WI38 (cell line): ENCODE measurements around the gene HS6ST3.
"Not testable (repeated sequence)": the region's sequence is repeated elsewhere in the genome, so short reads cannot be mapped to it uniquely, and the experiment has no call there.

Source experiments
- H3K4me3 ChIP-seq: 2 replicates; pipeline ENCODE4 v1.5.1; 2011; ENCODE audit warnings: low read depth, mild to moderate bottlenecking, control low read depth, low read length
- TF ChIP-seq, protein P1 (sequence below): IDR thresholded peaks from 2 replicates; pipeline ENCODE4 v1.5.1; 2012; ENCODE audit warnings: low read depth, mild to moderate bottlenecking, control low read depth, low read length

Gene HS6ST3

DNA sequence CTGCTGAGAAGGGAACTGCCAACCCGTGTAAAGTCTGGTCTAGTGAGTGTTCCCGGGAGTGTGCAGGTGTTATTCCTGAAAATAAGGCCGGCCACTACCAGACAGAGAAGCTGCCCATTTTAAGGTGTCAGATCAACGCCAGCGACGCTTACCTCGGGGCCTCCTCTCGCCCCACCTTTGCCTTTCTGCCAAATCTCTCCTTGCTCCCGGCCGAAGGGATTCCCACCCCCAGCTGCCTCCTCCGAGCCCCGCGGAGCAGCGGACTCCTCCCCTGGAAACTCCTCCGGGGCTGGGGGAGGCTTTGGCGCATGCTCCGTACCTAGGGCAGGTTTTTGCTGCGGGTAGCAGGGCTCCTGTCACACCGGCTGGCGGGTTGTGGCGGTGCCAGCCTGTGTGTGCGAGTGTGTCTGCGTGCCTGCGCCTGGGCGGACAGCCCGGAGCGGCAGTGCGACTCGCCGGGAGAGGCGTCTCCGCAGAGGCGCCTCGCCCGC lies at the start of gene HS6ST3:
Gene HS6ST3, plus strand, starts transcription at position 359 of the 491 bp plus-strand sequence.
- TF ChIP-seq, protein P1, sequence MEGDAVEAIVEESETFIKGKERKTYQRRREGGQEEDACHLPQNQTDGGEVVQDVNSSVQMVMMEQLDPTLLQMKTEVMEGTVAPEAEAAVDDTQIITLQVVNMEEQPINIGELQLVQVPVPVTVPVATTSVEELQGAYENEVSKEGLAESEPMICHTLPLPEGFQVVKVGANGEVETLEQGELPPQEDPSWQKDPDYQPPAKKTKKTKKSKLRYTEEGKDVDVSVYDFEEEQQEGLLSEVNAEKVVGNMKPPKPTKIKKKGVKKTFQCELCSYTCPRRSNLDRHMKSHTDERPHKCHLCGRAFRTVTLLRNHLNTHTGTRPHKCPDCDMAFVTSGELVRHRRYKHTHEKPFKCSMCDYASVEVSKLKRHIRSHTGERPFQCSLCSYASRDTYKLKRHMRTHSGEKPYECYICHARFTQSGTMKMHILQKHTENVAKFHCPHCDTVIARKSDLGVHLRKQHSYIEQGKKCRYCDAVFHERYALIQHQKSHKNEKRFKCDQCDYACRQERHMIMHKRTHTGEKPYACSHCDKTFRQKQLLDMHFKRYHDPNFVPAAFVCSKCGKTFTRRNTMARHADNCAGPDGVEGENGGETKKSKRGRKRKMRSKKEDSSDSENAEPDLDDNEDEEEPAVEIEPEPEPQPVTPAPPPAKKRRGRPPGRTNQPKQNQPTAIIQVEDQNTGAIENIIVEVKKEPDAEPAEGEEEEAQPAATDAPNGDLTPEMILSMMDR: no peak
- peak within 1 kb of the TSS; percentile 48 for H3K4me3 ChIP-seq

DNA sequence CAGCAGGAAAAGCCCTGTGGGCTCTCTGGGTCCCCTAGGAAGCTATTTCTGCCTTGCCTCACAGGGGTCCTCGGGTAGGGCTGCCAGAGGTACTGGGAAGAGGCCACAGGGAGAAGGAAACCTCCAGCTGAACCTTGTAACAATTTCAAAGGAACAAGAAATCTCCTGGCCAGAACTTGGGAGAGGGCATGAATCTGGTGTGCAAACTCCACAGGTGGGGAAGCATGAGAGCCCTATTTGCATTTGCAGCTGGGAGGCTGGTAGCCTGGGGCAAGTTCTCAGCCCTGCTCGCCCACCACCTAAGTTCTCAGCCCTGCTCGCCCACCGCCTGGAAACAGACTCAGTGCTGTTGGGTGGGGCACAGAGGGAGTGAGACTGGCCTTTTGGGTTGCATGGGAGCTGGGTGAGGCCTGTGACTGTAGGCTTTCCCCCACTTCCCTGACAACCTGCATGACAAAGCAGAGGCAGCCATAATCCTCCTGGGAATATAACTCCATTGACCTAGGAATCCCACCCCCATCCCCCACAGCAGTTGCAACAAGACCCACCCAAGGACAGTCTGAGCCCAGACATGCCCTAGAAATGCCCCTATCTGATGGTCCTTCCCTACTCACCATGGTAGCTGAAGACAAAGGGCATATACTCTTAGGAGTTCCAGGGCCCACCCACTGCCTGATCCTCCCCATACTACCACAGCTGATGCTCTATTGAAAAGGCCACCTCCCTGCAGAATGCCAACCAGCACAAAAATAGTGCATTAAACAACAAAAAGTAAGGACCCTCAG lies 48.4 kb upstream of the HS6ST3 start:
- TF ChIP-seq, protein P1: no peak
- H3K4me3 ChIP-seq: no peak overlapping the region

DNA sequence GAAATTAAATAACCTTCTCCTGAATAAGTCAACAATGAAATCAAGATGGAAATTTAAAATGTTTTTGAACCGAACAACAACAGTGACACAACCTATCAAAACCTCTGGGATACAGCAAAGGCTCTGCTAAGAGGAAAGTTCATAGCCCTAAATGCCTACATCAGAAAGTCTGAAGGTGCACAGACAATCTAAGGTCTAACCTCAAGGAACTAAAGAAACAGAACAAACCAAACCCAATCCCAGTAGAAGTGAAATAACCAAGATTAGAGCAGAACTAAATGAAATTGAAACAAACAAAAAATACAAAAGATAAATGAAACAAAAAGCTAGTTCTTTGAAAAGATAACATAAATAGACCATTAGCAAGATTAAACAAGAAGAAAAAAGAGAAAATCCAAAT lies 45.7 kb upstream of the HS6ST3 start:
- no peak overlapping the region for H3K4me3 ChIP-seq
- TF ChIP-seq, protein P1: no peak

DNA sequence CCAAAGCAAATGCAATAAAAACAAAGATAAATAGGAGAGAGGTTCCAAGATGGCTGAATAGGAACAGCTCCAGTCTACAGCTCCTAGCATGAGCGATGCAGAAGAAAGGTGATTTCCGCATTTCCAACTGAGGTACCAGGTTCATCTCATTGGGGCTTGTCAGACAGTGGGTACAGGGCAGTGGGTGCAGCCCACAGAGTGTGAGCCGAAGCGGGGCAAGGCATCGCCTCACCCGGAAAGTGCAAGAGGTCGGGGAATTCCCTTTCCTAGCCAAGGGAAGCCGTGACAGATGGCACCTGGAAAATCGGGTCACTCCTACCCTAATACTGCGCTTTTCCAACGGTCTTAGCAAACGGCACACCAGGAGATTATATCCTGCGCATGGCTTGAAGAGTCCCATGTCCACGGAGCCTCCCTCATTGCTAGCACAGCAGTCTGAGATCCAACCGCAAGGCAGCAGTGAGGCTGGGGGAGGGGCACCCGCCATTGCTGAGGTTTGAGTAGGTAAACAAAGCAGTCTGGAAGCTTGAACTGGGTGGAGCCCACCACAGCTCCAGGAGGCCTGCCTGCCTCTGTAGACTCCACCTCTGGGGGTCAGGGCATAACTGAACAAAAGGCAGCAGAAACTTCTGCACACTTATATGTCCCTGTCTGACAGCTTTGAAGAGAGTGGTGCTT lies 43.3 kb upstream of the HS6ST3 start:
- H3K4me3 ChIP-seq: not testable (repeated sequence)

DNA sequence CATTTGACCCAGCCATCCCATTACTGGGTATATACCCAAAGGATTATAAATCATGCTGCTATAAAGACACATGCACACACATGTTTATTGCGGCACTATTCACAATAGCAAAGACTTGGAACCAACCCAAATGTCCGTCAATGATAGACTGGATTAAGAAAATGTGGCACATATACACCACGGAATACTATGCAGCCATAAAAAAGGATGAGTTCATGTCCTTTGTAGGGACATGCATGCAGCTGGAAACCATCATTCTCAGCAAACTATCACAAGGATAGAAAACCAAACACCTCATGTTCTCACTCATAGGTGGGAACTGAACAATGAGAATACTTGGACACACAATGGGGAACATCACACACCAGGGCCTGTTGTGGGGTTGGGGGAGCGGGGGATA lies 39.0 kb upstream of the HS6ST3 start:
- H3K4me3 ChIP-seq: not testable (repeated sequence)

DNA sequence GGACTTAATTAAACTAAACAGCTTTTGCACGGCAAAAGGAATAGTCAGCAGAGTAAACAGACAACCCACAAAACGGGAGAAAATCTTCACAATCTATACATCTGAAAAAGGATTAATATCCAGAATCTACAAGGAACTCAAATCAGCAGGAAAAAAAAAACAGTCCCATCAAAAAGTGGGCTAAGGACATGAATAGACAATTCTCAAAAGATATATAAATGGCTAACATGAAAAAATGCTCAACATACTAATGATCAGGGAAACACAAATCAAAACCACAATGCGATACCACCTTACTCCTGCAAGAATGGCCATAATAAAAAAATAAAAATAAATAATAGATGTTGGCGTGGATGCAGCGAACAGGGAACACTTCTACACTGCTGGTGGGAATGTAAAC lies 38.4 kb upstream of the HS6ST3 start:
- H3K4me3 ChIP-seq: not testable (repeated sequence)

DNA sequence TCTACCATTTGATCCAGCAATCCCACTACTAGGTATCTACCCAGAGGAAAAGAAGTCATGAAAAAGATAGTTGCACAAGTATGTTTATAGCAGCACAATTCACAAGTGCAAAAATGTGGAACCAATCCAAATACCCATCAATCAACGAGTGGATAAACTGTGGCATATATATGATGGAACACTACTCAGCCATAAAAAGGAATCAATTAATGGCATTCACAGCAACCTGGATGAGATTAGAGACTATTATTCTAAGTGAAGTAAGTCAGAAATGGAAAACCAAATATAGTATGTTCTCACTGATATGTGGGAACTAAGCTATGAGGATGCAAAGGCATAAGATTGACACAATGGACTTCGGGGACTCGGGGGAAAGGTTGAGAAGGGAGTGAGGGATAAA lies 38.0 kb upstream of the HS6ST3 start:
- H3K4me3 ChIP-seq: not testable (repeated sequence)

DNA sequence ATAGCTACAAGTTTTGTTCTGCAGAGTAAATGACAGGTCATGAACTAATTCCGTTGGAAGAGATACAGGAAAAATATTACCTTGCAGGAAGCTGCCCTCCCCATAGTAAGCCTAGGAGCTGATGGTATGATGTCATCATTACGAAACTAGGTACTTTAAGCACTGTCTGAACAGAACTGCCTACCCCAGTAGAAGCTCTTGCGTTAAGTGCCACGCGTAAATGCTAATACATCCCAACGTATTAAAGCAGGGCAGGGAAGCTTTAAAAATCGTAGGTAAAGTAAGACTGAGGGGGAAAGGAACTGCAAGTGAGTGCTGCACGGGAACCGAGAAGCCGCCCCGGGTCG lies 37.3 kb upstream of the HS6ST3 start:
- TF ChIP-seq, protein P1: no peak
- H3K4me3 ChIP-seq: peak overlapping the region; percentile 93

DNA sequence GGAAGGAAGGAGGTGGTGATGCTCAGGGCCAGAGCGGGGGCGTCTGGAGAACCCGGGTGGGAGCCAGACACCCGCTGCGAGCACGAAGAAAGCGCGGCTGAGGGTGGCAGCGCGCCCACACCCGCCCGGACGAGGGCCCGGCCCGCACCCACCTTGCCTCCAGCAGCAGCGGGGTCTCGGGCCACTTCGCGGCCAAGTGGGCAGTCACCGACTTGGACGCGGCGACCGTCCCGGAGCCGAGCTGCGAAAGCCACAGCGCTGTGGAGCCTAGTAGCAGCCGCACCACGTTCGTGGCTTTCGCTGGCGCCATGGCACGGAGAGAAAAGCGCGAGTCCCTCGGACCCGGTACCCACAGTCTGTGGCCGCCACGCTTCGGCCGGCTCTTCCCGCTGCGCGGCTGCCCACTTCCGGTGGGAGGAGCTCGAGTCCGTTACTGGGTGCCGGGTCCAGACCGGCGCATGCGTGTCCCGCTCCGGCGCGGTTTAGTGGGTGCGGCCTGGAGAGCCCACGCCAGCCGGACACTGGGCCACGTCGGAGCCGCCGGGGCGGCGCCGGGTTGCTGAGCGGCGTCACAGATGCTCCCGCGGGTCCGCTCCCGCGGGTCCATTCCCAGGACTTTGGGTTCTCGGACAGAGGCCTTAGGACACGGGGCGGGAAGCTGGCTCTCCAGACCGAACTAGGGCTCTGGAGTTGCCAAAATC lies 36.8 kb upstream of the HS6ST3 start, which contains the start of gene UGGT2:
Gene UGGT2, minus strand, starts transcription at position 399 of the 701 bp plus-strand sequence. Its CDS starts 89 bp downstream, at position 310.
- H3K4me3 ChIP-seq: peak within 1 kb of the TSS; percentile 93
- TF ChIP-seq, protein P1: no peak
